Parathyroid adenoma (tissue), 2 donors: ENCODE results near the gene ATG5.

Experiments
- H2AFZ ChIP-seq: fragments of 300-600 bp; sonication (generic); one replicate; pipeline ENCODE4 v1.7.0; 2017; ENCODE audit warnings: antibody characterized with exemption, mild to moderate bottlenecking
- H3K27ac ChIP-seq: fragments of 300-600 bp; sonication (generic); one replicate; pipeline ENCODE4 v1.7.0; 2017
- H3K27me3 ChIP-seq: fragments of 300-600 bp; sonication (generic); one replicate; pipeline ENCODE4 v1.7.0; 2017; ENCODE audit warnings: low read length; ENCODE audit not compliant: control insufficient read depth, insufficient read depth
- H3K36me3 ChIP-seq: fragments of 300-600 bp; sonication (generic); one replicate; pipeline ENCODE4 v1.7.0; 2017; ENCODE audit warnings: low read length; ENCODE audit not compliant: control insufficient read depth, insufficient read depth
- H3K4me1 ChIP-seq: fragments of 300-600 bp; sonication (generic); one replicate; pipeline ENCODE4 v1.7.0; 2017; ENCODE audit warnings: control low read depth
- H3K4me2 ChIP-seq: fragments of 300-600 bp; sonication (generic); one replicate; pipeline ENCODE4 v1.7.0; 2017; ENCODE audit warnings: low read length
- H3K4me3 ChIP-seq: fragments of 300-600 bp; sonication (generic); one replicate; pipeline ENCODE4 v1.7.0; 2017; ENCODE audit warnings: low read depth, low read length
- H3K79me2 ChIP-seq: fragments of 300-600 bp; sonication (generic); one replicate; pipeline ENCODE4 v1.7.0; 2017; ENCODE audit warnings: control low read depth
- H3K9ac ChIP-seq: fragments of 300-600 bp; sonication (generic); one replicate; pipeline ENCODE4 v1.7.0; 2017; ENCODE audit warnings: mild to moderate bottlenecking
- H3K9me3 ChIP-seq: fragments of 300-600 bp; sonication (generic); one replicate; pipeline ENCODE4 v1.7.0; 2017; ENCODE audit warnings: low read length; ENCODE audit not compliant: control insufficient read depth
- TF ChIP-seq, protein P1 (sequence below): fragments of 300-600 bp; sonication (generic); IDR thresholded peaks from one replicate; pipeline ENCODE4 v1.7.0; 2017; ENCODE audit warnings: antibody characterized with exemption, mild to moderate bottlenecking
- donor health status: primary hyperparathyroidism.

The ATG5 gene

DNA sequence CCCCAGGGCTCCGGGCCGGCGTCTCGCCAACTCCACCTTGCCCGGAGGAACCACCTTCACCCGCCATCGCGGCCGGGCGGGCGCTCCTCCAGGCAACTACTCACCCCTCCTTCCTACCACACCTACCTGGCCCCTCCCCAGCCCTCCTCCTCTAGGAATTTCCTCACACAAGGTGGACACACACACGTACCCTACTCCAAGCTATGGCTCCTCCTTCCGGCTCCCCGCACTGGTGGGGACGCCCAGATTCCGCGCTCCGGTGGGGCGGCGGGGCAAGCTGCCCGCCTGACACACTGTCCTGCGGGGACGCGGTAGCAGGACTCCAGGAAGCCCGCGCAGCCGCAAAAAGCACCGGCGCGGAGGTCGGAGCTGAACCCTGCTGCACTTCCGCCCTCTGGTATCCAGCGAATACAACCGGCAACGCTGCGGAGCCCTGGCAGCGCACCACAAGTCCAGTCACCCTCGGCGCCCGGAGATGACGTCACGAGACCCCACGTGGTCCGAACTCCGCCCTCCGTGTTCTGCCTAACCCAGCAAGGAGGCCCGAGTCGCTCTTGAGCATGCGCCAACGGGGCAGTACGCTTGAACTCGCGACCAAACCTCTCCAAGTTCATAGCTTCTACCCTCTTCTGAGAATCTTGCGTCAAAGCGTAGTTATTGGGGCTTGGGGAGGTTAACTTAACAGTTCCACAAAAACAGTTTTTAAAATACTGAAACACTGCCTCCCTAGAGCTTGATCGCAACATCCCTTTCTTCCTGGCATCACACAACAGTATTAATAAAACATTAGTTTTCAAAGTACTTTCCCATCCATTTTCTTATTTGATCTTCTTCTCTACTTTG lies at the start of gene ATG5:
Gene ATG5, minus strand, starts transcription at position 425 of the 843 bp plus-strand sequence. CDS start 9,552 bp downstream, outside the sequence.
- Histone ChIP-seq H2AFZ (peak within 1 kb of the TSS; percentile 71), H3K79me2 (peaks cover 26% of the 10 kb centered on the region), H3K4me2 (peak within 1 kb of the TSS; percentile 47), H3K4me3 (peak within 1 kb of the TSS; percentile 77), H3K4me1 (peaks cover 6% of the 10 kb centered on the region), H3K27ac (peak within 1 kb of the TSS; percentile 86), H3K27me3 (no peaks in the 10 kb centered on the region), H3K36me3 (no peaks in the 10 kb centered on the region), H3K9me3 (no peaks in the 10 kb centered on the region), H3K9ac (peak within 1 kb of the TSS; percentile 40)
- TF ChIP-seq, protein P1, sequence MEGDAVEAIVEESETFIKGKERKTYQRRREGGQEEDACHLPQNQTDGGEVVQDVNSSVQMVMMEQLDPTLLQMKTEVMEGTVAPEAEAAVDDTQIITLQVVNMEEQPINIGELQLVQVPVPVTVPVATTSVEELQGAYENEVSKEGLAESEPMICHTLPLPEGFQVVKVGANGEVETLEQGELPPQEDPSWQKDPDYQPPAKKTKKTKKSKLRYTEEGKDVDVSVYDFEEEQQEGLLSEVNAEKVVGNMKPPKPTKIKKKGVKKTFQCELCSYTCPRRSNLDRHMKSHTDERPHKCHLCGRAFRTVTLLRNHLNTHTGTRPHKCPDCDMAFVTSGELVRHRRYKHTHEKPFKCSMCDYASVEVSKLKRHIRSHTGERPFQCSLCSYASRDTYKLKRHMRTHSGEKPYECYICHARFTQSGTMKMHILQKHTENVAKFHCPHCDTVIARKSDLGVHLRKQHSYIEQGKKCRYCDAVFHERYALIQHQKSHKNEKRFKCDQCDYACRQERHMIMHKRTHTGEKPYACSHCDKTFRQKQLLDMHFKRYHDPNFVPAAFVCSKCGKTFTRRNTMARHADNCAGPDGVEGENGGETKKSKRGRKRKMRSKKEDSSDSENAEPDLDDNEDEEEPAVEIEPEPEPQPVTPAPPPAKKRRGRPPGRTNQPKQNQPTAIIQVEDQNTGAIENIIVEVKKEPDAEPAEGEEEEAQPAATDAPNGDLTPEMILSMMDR: no peak

GRCh38 chr6:106373502-106374239 lies 48.1 kb upstream of the ATG5 start:
- H3K9me3 ChIP-seq: no peaks in the 10 kb centered on the region
- no peak overlapping the region for H2AFZ ChIP-seq
- H3K4me1 ChIP-seq: no peaks in the 10 kb centered on the region
- H3K4me3 ChIP-seq: no peak overlapping the region
- H3K79me2 ChIP-seq: no peaks in the 10 kb centered on the region
- H3K27ac ChIP-seq: no peak overlapping the region
- TF ChIP-seq, protein P1: no peak
- no peaks in the 10 kb centered on the region for H3K27me3 ChIP-seq
- H3K9ac ChIP-seq: no peak overlapping the region
- no peak overlapping the region for H3K4me2 ChIP-seq
- no peaks in the 10 kb centered on the region for H3K36me3 ChIP-seq

DNA sequence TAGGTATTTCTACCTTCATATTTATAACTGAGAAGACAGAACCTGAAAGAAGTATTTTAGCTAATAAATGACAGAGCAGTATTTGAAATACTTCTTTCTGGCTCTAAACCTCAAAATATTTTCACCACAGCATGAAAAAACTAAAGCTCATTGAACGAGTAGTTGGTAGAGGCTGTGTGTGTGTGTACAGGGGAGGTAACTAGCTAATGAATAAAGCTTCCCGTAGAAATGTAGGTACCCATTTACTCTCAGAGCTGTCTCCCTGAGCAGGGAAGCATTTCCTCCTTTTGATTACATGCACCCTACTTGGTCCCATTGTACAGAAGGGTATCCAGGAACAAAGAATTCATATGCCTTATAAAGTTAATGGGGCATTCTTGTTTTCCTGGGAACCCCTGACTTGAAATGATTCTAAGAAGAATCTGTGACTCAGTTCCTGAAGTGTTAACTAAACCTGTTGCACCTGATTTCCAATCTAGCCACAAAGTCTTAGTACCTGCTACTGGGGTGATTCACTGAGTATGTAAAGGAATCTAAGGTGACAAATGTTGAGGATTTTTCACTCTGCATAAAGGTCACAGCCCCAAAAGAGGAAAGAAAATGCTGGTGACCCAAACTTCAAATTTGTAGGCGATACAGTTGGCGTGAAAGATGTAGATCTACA lies 47.4 kb upstream of the ATG5 start:
- no peak overlapping the region for H3K4me2 ChIP-seq
- no peaks in the 10 kb centered on the region for H3K79me2 ChIP-seq
- H3K9me3 ChIP-seq: no peaks in the 10 kb centered on the region
- no peak overlapping the region for H3K27ac ChIP-seq
- H3K36me3 ChIP-seq: no peaks in the 10 kb centered on the region
- H3K27me3 ChIP-seq: no peaks in the 10 kb centered on the region
- no peak overlapping the region for H3K9ac ChIP-seq
- H3K4me3 ChIP-seq: no peak overlapping the region
- no peaks in the 10 kb centered on the region for H3K4me1 ChIP-seq
- no peak overlapping the region for H2AFZ ChIP-seq
- TF ChIP-seq, protein P1: no peak

DNA sequence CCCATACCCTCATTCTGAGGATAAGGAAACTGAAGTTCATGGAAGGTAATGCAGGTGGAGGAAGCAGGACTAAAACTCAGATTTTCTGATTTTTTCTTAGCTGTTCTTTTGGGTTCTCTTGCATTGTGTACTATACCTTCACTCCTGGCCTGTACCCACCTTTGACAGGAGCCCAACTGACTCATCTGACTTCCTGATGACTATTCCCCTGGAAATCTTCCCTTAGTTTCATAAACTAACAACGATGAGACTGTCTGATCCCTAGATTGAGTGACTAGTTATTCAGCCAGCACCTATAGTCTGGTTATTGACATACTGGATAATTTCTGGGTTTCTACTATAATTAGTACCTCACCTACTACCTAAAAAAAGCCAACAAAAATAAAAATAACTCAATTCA lies 45.1 kb upstream of the ATG5 start:
- H3K4me3 ChIP-seq: no peak overlapping the region
- no peak overlapping the region for H2AFZ ChIP-seq
- H3K27me3 ChIP-seq: no peaks in the 10 kb centered on the region
- no peak overlapping the region for H3K9ac ChIP-seq
- no peaks in the 10 kb centered on the region for H3K9me3 ChIP-seq
- H3K4me2 ChIP-seq: no peak overlapping the region
- no peaks in the 10 kb centered on the region for H3K36me3 ChIP-seq
- no peaks in the 10 kb centered on the region for H3K79me2 ChIP-seq
- H3K27ac ChIP-seq: no peak overlapping the region
- H3K4me1 ChIP-seq: no peaks in the 10 kb centered on the region
- TF ChIP-seq, protein P1: no peak
